ENCODE measurements around the gene SLC2A13.

GRCh38 chr12:40039598-40039997 lies 66.3 kb downstream of the SLC2A13 start:
- TF ChIP-seq REST (IDR thresholded peaks at IDR 0.05; ENCODE audit: low read depth) (no peak), MAX (IDR thresholded peaks at IDR 0.05) (no peak)
